Mesothelial cell of epicardium (in vitro differentiated cells): ENCODE data around the gene FRK. TPM values are rescaled to one million over a fixed set of nuclear protein-coding genes. Genes with fewer than 3 reads are reported as not detected.

Experiments used
- DNase-seq, 2 experiments: peaks; one replicate each; pipeline ENCODE4 v3.0.0; 2021; ENCODE audit warnings: low spot score in 2 of 2; ENCODE audit not compliant: unreplicated experiment in 2 of 2
- H3K27ac Mint-ChIP-seq: 2 replicates; pipeline ENCODE4 v1.8.0; 2021; ENCODE audit warnings: mixed read lengths
- H3K27me3 Mint-ChIP-seq: 2 replicates; pipeline ENCODE4 v1.8.0; 2021; ENCODE audit warnings: low read depth, mixed read lengths
- H3K36me3 Mint-ChIP-seq: 2 replicates; pipeline ENCODE4 v1.8.0; 2021; ENCODE audit warnings: mixed read lengths
- H3K4me1 Mint-ChIP-seq: 2 replicates; pipeline ENCODE4 v1.8.0; 2021; ENCODE audit warnings: mixed read lengths
- H3K4me3 Mint-ChIP-seq: 2 replicates; pipeline ENCODE4 v1.8.0; 2021; ENCODE audit warnings: mild to moderate bottlenecking, moderate library complexity, mixed read lengths
- H3K9me3 Mint-ChIP-seq: 2 replicates; pipeline ENCODE4 v1.8.0; 2021; ENCODE audit warnings: mixed read lengths
- total RNA-seq: library from RNA; stranded (reverse); gene quantifications from 3 replicates; pipeline ENCODE4 v1.2.1, GENCODE V29; 2021
- TF ChIP-seq, protein P1 (sequence below): fragments of 200-600 bp; sonication (generic); IDR thresholded peaks from one replicate; pipeline ENCODE4 v1.5.0; 2021; ENCODE audit warnings: antibody characterized with exemption; ENCODE audit not compliant: unreplicated experiment

The FRK gene
- total RNA-seq, 1 donor from 2014 or later, result 5.1 TPM

DNA sequence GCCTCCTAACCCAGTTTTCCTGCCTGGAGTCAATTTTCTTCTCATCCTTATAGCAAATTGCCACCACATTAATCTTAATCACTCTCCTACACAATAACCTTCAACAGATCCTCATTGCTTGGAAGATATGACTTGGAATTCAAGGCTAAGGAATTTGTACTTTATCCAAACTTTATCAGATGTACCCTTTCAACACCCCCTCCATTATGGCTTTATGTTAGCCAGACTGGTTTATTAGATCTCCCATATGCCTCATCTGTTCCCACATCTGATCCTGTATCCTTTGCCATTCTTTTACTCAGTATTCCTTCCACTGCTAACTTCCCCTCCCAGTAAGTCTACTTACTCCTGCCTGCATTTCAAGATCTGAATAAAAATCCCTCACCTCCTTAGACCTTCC is 4.0 kb upstream of the FRK start:
- H3K36me3 Mint-ChIP-seq, result no peaks in the 10 kb centered on the region
- H3K27me3 Mint-ChIP-seq, result no peaks in the 10 kb centered on the region
- no peak overlapping the region for H3K27ac Mint-ChIP-seq
- H3K4me3 Mint-ChIP-seq, result no peak overlapping the region
- no peak for DNase-seq
- H3K4me1 Mint-ChIP-seq, result peaks cover 27% of the 10 kb centered on the region
- TF ChIP-seq, protein P1, sequence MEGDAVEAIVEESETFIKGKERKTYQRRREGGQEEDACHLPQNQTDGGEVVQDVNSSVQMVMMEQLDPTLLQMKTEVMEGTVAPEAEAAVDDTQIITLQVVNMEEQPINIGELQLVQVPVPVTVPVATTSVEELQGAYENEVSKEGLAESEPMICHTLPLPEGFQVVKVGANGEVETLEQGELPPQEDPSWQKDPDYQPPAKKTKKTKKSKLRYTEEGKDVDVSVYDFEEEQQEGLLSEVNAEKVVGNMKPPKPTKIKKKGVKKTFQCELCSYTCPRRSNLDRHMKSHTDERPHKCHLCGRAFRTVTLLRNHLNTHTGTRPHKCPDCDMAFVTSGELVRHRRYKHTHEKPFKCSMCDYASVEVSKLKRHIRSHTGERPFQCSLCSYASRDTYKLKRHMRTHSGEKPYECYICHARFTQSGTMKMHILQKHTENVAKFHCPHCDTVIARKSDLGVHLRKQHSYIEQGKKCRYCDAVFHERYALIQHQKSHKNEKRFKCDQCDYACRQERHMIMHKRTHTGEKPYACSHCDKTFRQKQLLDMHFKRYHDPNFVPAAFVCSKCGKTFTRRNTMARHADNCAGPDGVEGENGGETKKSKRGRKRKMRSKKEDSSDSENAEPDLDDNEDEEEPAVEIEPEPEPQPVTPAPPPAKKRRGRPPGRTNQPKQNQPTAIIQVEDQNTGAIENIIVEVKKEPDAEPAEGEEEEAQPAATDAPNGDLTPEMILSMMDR, result no peak
- H3K9me3 Mint-ChIP-seq, result no peaks in the 10 kb centered on the region

DNA sequence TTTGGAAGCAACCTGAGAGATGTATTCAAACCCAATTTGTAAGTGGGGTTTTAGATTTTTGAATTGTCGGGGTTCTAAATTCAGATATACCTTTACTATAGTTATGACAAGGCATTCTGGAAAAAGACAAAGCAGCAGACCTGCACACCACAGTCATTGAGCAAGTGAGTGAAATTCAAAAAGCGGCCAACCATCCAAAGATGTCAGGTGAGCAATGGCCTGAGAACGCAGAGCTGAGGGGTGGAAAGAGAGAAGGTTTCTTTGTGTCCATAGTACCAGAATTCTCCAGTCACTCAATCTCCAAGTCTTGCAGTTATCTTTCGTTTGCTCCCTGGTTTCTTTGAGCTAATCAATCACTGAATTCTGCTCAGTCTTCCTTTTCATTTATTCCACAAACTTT is 1.8 kb upstream of the FRK start:
- no peak for DNase-seq
- peaks cover 42% of the 10 kb centered on the region for H3K4me1 Mint-ChIP-seq
- H3K9me3 Mint-ChIP-seq, result no peaks in the 10 kb centered on the region
- no peak overlapping the region for H3K27ac Mint-ChIP-seq
- H3K36me3 Mint-ChIP-seq, result no peaks in the 10 kb centered on the region
- no peaks in the 10 kb centered on the region for H3K27me3 Mint-ChIP-seq
- TF ChIP-seq, protein P1, result no peak
- H3K4me3 Mint-ChIP-seq, result no peak overlapping the region

DNA sequence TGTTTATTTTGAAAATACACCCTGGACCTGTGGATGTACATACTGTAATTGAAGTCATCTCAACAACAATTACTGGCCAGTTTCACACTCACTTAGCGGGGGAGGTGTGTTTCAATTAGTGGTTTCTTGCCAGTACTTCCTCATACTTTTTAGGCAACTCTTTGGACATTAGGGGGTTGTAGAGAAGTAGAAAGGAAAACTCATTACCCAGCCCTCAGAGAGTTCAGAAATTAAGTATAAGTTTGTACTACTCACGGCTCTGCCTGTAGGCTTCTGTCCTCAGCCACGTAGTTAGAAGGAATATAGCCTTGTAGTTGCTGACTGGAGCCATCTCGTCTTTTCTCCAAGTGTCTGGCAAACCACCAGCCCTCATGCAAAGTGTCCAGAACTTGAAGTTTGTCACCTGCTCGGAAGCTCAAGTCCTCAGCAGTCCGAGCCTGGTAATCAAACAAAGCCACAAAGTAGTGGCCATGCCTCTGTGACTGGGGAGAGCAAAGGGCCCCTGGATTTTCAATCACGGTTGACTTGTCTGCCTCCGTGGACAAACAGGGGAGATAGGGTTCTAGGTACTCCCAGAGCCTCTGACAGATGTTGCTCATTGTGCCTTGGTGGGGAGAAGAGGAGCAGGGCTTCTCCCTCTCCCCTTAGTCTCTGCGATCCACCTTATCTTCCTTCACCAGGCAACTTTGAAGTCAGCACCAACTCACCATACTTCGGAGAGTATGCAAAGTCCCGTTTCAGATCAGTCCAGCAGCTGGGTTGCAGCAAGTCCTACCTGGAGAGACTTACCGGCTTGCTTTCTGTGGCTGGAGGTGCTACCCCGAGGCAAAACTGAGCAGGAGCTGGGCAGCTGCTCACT is 749 bp downstream of the FRK start:
- Mint-ChIP-seq H3K36me3 (no peaks in the 10 kb centered on the region), H3K27ac (peak overlapping the region; percentile 95), H3K9me3 (no peaks in the 10 kb centered on the region), H3K4me3 (peak overlapping the region; percentile 80), H3K27me3 (no peaks in the 10 kb centered on the region), H3K4me1 (peaks cover 54% of the 10 kb centered on the region)
- no peak for DNase-seq
- TF ChIP-seq, protein P1, result no peak

DNA sequence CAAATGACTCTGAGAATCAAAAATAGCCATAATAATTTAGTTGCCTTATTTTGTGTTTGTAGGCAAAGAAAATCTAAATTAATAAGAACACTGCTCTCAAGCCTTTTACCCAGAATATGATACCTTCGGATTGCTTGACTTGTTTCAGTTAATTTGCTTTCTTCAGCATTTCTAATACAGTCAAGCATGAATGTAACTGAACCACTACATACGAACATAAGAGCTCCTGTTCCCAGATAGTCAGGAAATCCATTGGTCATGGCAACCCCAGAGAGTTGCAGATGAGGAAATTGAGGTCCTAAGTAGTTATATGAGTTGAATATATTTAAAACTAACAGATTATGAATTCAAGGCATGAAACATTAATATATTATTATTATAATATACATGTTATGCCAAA is 2.9 kb downstream of the FRK start:
- Mint-ChIP-seq H3K4me1 (peaks cover 51% of the 10 kb centered on the region), H3K36me3 (no peaks in the 10 kb centered on the region), H3K27me3 (no peaks in the 10 kb centered on the region), H3K27ac (no peak overlapping the region), H3K9me3 (no peaks in the 10 kb centered on the region), H3K4me3 (peak overlapping the region; percentile 34)
- no peak for DNase-seq
- TF ChIP-seq, protein P1, result no peak

DNA sequence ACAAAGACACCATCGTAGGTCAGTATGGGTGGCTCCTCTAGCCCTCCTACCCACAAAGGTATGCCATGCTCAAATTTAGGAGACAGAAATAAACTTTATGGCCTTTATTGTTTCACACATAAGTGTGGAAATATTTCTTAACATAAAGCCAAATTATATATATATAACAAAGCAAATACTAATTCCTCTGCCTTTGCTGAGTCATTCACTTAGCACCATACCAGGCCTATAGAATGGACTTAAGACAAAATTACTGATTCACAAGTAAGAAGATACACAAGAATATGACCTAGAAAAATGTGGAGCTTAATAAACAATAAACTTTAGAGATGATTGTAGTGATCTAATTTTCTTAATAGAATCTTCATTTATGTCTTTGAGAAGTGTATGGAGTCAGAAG is 5.2 kb downstream of the FRK start:
- Mint-ChIP-seq H3K4me1 (peaks cover 39% of the 10 kb centered on the region), H3K9me3 (peaks cover 1% of the 10 kb centered on the region), H3K27ac (peak overlapping the region; percentile 81), H3K27me3 (no peaks in the 10 kb centered on the region), H3K36me3 (no peaks in the 10 kb centered on the region), H3K4me3 (no peak overlapping the region)
- TF ChIP-seq, protein P1, result no peak
- DNase-seq, result no peak
